Placental pericyte (primary cell): ENCODE measurements around the gene FOLR1. TPM values are rescaled to one million over a fixed set of nuclear protein-coding genes. Genes with fewer than 3 reads are reported as not detected.

Experiments
- total RNA-seq: library from RNA; depleted of rRNA; stranded (reverse); fragments of >200 nt; gene quantifications from 2 replicates; pipeline ENCODE4 v1.2.3, GENCODE V29; 2012

Gene FOLR1
- total RNA-seq = not detected in 2 replicates

GRCh38 chr11:72191961-72192381 lies at the start of gene FOLR1:
TSS of gene FOLR1 (plus strand) at chr11:72192140. CDS start at chr11:72192174, 34 bp downstream.

GRCh38 chr11:72216638-72217037 lies 24.7 kb downstream of the FOLR1 start, which contains the start of gene FOLR2:
TSS of gene FOLR2 (plus strand) at chr11:72216794. CDS start at chr11:72218585, 1,791 bp downstream.

DNA sequence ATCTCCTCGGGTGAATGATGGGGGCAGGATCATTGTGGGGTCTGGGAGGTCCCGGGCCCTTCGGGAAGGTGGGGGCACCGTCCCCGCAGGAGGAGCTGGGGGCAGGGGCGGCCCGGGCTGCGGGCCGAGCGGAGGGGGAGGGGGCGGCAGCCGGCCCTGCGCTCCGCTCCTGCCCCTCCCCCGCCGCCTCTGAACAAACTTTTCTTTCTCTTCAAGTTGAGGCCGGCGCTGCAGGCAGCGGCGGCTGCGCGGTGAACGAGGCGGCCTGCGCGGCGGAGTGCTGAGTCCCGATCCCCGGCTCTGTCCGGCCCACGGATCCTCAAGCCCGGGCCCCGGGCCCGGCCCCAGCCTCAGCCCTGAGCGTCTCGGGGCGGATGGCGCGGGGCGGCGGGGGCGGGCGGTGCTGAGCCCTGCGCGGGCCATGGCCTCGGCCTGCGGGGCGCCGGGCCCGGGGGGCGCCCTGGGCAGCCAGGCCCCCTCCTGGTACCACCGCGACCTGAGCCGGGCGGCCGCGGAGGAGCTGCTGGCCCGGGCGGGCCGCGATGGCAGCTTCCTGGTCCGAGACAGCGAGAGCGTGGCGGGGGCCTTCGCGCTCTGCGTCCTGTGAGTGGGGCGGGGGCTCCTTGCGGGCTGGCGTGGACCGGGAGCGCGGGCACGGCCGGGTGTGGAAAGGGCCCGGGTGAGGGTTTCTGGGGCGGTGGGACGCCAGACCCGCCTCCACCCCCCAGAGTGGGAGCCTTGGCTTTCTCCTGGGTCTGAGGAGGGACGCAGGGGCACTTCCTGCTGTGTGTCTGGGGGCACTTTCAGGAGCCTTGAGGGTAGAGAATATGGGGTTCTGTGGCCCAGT lies 32.8 kb downstream of the FOLR1 start, which contains the start of gene INPPL1:
TSS of gene INPPL1 (plus strand) at position 204 of the 847 bp plus-strand sequence. CDS start at position 422, 218 bp downstream.

DNA sequence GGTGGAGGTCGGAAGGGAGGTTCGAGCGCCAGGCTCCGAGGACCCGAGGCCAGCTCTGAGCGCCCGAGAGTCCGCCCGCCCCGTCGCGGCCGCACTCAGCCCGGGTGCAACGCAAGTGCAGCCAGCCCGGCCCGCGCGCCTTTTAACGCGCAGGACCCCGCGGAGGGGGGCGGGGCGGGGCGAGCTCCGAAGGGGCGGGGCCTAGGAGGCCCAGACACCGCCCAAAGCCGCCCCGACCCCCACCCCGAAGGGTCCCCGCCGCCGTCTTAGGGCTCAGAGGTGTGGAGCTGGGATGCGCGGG lies 52.1 kb downstream of the FOLR1 start, which contains the start of gene PHOX2A:
TSS of gene PHOX2A (minus strand) at position 117 of the 301 bp plus-strand sequence. CDS start 172 bp downstream, outside the sequence.

Other genes starting within 250 kb of the FOLR1 start
- 3.3 and 3.7 TPM in 2 replicates for gene IL18BP, start 193.2 kb upstream of the FOLR1 start, total RNA-seq
- gene NUMA1, start 111.6 kb upstream of the FOLR1 start, total RNA-seq = 132 and 185 TPM in 2 replicates
- 3.7 and 5.3 TPM in 2 replicates for gene LRRC51, start 111.3 kb upstream of the FOLR1 start, total RNA-seq
- 132 and 155 TPM in 2 replicates for gene LAMTOR1, start 88.8 kb upstream of the FOLR1 start, total RNA-seq
- not detected in 2 replicates for gene TOMT, start 86.2 kb upstream of the FOLR1 start, total RNA-seq
- 25.5 and 43.1 TPM in 2 replicates for gene ANAPC15, start 79.4 kb upstream of the FOLR1 start, total RNA-seq
- gene FOLR3, start 56.4 kb upstream of the FOLR1 start, total RNA-seq = 2.1 TPM in 1 of 2 replicates, not detected in the other
- not detected in 2 replicates for gene FOLR2, start 24.7 kb downstream of the FOLR1 start, total RNA-seq
- 92.4 and 138 TPM in 2 replicates for gene INPPL1, start 32.6 kb downstream of the FOLR1 start, total RNA-seq
- not detected in 2 replicates for gene PHOX2A, start 52.0 kb downstream of the FOLR1 start, total RNA-seq
- 36.5 and 72.6 TPM in 2 replicates for gene CLPB, start 242.4 kb downstream of the FOLR1 start, total RNA-seq